K562 (cell line): ENCODE results near the gene GMDS. TPM values are rescaled to one million over a fixed set of nuclear protein-coding genes. Genes with fewer than 3 reads are reported as not detected.

Source experiments
- ATAC-seq: fragments of 200-7000 bp; cut with Tn5 transposase; 3 replicates; pipeline ENCODE4 v1.9.1; 2020; ENCODE audit warnings: moderate library complexity
- BruUV-seq: library from RNA; stranded (reverse); fragments of 400-500 nt; replicated peaks from 2 replicates; lab custom pipeline; 2021; lab: Mats Ljungman, UMichigan
- CTCF ChIA-PET: fragments of 300-600 bp; formaldehyde crosslinking; extraction: SDS; loops from one replicate; lab custom pipeline; 2021; ENCODE audit warnings: low intra/inter-chr PET ratio; lab: Yijun Ruan, JAX
- POLR2A ChIA-PET: fragments of 300-600, 350-650 bp; sonication (Branson Sonifier 250); formaldehyde crosslinking; extraction: SDS; loops from one replicate; lab custom pipeline; 2021; ENCODE audit warnings: antibody characterized with exemption, inconsistent platforms; lab: Yijun Ruan, JAX
- DNase-seq, 4 experiments: peaks; one replicate each; pipeline versions ENCODE4 v3.0.0 to v3.0.0-alpha.2; 2011 to 2018; ENCODE audit warnings: low spot score in 3 of 4, mixed read lengths in 3 of 4; ENCODE audit errors: extremely low read depth in 1 of 4
- FAIRE-seq: peaks from 2 replicates; lab custom pipeline; 2011; peaks lifted over from hg19 to GRCh38; lab: Jason Lieb, UNC
- H2AFZ ChIP-seq: 2 replicates; pipeline ENCODE4 v1.6.0; 2011; ENCODE audit warnings: low read depth, low read length, control low read depth, inconsistent platforms
- H3K27ac ChIP-seq: fragments of 200-600 bp; 3 replicates; pipeline ENCODE4 v1.8.0; 2011; ENCODE audit warnings: low read depth, mild to moderate bottlenecking, control low read depth, inconsistent platforms, low read length, moderate library complexity, mixed read lengths; ENCODE audit errors: extremely low read depth
- H3K27me3 ChIP-seq, 2 experiments: fragments of 300-600 bp in 1 of 2; 2 replicates in 1 of 2; 3 replicates in 1 of 2; pipeline versions ENCODE4 v1.6.0 to v1.8.0; 2011; ENCODE audit warnings: inconsistent platforms in 2 of 2, low read length in 2 of 2, mild to moderate bottlenecking in 1 of 2, mixed read lengths in 1 of 2, moderate library complexity in 1 of 2; ENCODE audit not compliant: control insufficient read depth in 2 of 2, insufficient read depth in 2 of 2
- H3K36me3 ChIP-seq: fragments of 300-600 bp; 3 replicates; pipeline ENCODE4 v1.8.0; 2011; ENCODE audit warnings: mild to moderate bottlenecking, low read length, inconsistent platforms; ENCODE audit not compliant: control insufficient read depth, insufficient read depth
- H3K4me1 ChIP-seq, 2 experiments: fragments of 200-600 bp in 1 of 2; replicated peaks in 1 of 2; 2 replicates in 1 of 2; 3 replicates in 1 of 2; pipeline versions ENCODE4 v1.5.1 to v1.8.0; 2011; ENCODE audit warnings: inconsistent platforms in 2 of 2, low read length in 2 of 2, mild to moderate bottlenecking in 1 of 2, mixed read lengths in 1 of 2, moderate library complexity in 1 of 2; ENCODE audit not compliant: control insufficient read depth in 2 of 2, insufficient read depth in 2 of 2
- H3K4me2 ChIP-seq: 2 replicates; pipeline ENCODE4 v1.6.1; 2011; ENCODE audit warnings: low read length, control low read depth, inconsistent platforms, mixed read lengths; ENCODE audit not compliant: insufficient read depth
- H3K4me3 ChIP-seq: fragments of 200-600 bp; sonication (generic), shearing (Covaris generic); 2 replicates; pipeline ENCODE4 v1.5.1; 2016; ENCODE audit warnings: control low read depth, inconsistent platforms
- H3K79me2 ChIP-seq: fragments of 200-600 bp; 3 replicates; pipeline ENCODE4 v1.8.0; 2011; ENCODE audit warnings: low read length, inconsistent platforms; ENCODE audit not compliant: control insufficient read depth, insufficient read depth
- H3K9ac ChIP-seq, 2 experiments: 2 replicates each; pipeline versions ENCODE4 v1.6.0 to v1.6.1; 2011; ENCODE audit warnings: low read depth in 2 of 2, low read length in 2 of 2, control low read depth in 1 of 2, inconsistent platforms in 1 of 2, mild to moderate bottlenecking in 1 of 2, mixed read lengths in 1 of 2; ENCODE audit not compliant: insufficient read depth in 1 of 2
- H3K9me1 ChIP-seq: one replicate; pipeline ENCODE4 v1.6.0; 2011; ENCODE audit warnings: inconsistent platforms, mild to moderate bottlenecking, low read length, moderate library complexity; ENCODE audit not compliant: control insufficient read depth, insufficient read depth
- H3K9me3 ChIP-seq: replicated peaks from 2 replicates; pipeline ENCODE4 v1.5.1; 2011; ENCODE audit warnings: low read depth, low read length, inconsistent platforms; ENCODE audit not compliant: control insufficient read depth, insufficient read depth
- H4K20me1 ChIP-seq: replicated peaks from 2 replicates; pipeline ENCODE4 v1.6.1; 2011; ENCODE audit warnings: low read length, inconsistent platforms, mixed read lengths; ENCODE audit not compliant: control insufficient read depth, insufficient read depth
- ETV1 ChIP-seq: fragments of 450-650 bp; conservative IDR thresholded peaks from 2 replicates; pipeline ENCODE4 v1.6.1; 2016; ENCODE audit warnings: missing genetic modification characterization, control low read depth, low read depth, missing compliant biosample characterization
- GABPB2 ChIP-seq: fragments of 250-450 bp; sonication (Bioruptor Pico); conservative IDR thresholded peaks from 2 replicates; pipeline ENCODE4 v1.5.1; 2021; ENCODE audit warnings: mild to moderate bottlenecking
- HLTF ChIP-seq: fragments of 450-650 bp; IDR thresholded peaks from 2 replicates; pipeline ENCODE4 v1.6.1; 2016
- MAFF ChIP-seq: IDR thresholded peaks from 2 replicates; pipeline ENCODE4 v1.6.1; 2012; ENCODE audit warnings: low read length, improper control_type of control experiment
- MYC ChIP-seq, 2 experiments: fragments of 250-450 bp in 1 of 2; sonication (Bioruptor Pico) in 1 of 2; IDR thresholded peaks; 2 replicates each; pipeline versions ENCODE4 v1.5.1 to v1.6.1; 2012 to 2021; ENCODE audit warnings: low read depth in 2 of 2, borderline replicate concordance in 1 of 2, improper control_type of control experiment in 1 of 2, low read length in 1 of 2, mild to moderate bottlenecking in 1 of 2, moderate library complexity in 1 of 2
- TCFL5 ChIP-seq: fragments of 250-450 bp; sonication (Bioruptor Pico); conservative IDR thresholded peaks from 2 replicates; pipeline ENCODE4 v1.6.1; 2021; ENCODE audit warnings: mild to moderate bottlenecking, moderate library complexity, matching md5 sums
- TGIF2 ChIP-seq: sonication (generic); formaldehyde crosslinking; IDR thresholded peaks from 2 replicates; pipeline ENCODE4 v1.8.1; 2022; ENCODE audit warnings: mild to moderate bottlenecking, missing genetic modification reagents, moderate library complexity
- THRAP3 ChIP-seq: fragments of 450-650 bp; IDR thresholded peaks from 2 replicates; pipeline ENCODE4 v1.6.1; 2016; ENCODE audit warnings: mild to moderate bottlenecking, inconsistent platforms, borderline replicate concordance
- ZBED1 ChIP-seq: IDR thresholded peaks from 2 replicates; pipeline ENCODE4 v1.6.1; 2014
- ZNF445 ChIP-seq: fragments of 250-450 bp; sonication (Bioruptor Pico); IDR thresholded peaks from 2 replicates; pipeline ENCODE4 v1.4.0; 2020; ENCODE audit warnings: low read depth, mild to moderate bottlenecking, moderate library complexity
- ZNF766 ChIP-seq: fragments of 200-800 bp; sonication (Bioruptor generic); conservative IDR thresholded peaks from 2 replicates; pipeline ENCODE4 v1.6.1; 2016; ENCODE audit warnings: missing genetic modification characterization, missing compliant biosample characterization
- WGBS: fragments of 100-300 bp; shearing (Covaris generic); methylation state at CpG from one replicate; pipeline ENCODE4 v1.1.6; 2016; ENCODE audit warnings: low coverage, mixed read lengths; ENCODE audit not compliant: insufficient coverage; ENCODE audit errors: missing lambda C conversion rate; 5-methylcytosine and 5-hydroxymethylcytosine counted together
- in situ Hi-C: fragments of 300-500 bp; cut with MboI; formaldehyde crosslinking; loops from 4 replicates; pipeline ENCODE4 v1.15.0; 2018; ENCODE audit warnings: inconsistent platforms, mixed read lengths
- intact Hi-C: fragments of 100-400 bp; cut with micrococcal nuclease; formaldehyde crosslinking; loops from 2 replicates; pipeline ENCODE4 v1.14.2; 2022
- polyA plus RNA-seq, 8 experiments: library from polyadenylated mRNA; depleted of rRNA in 4 of 8; stranded (reverse) in 5 of 8; unstranded in 3 of 8; fragments of >200 nt; fragmentation: Nextera tagmentation in 2 of 8; fragmentation: Illumina TruSeq in 1 of 8; extraction: Ambion mirVana in 2 of 8; extraction: Trizol in 1 of 8; gene quantifications; 2 replicates each; pipeline versions ENCODE4 v1.2.1 to v1.2.3, GENCODE V29; 2011 to 2014; ENCODE audit warnings: inconsistent platforms in 1 of 8, missing spikeins in 1 of 8
- total RNA-seq, 7 experiments: library from RNA; depleted of rRNA in 6 of 7; stranded (reverse); fragments of >200 nt in 6 of 7; fragmentation: Illumina TruSeq in 2 of 7; extraction: Trizol in 2 of 7; gene quantifications; 2 replicates each; pipeline versions ENCODE4 v1.2.1 to v1.2.3, GENCODE V29; 2011 to 2021; ENCODE audit warnings: low replicate concordance in 1 of 7
- TF ChIP-seq, protein P1 (sequence below), 2 experiments: fragments of 450-650 bp; IDR thresholded peaks; 2 replicates each; pipeline ENCODE4 v1.6.1; 2016; ENCODE audit warnings: mild to moderate bottlenecking in 2 of 2, borderline replicate concordance in 1 of 2, low read depth in 1 of 2, moderate library complexity in 1 of 2

The GMDS gene
- total and polyA plus RNA-seq, 9 of the 15 experiments (the other 6 are each of a cell fraction or from before 2014, with no cell fraction given) = 0.48 to 31.8 (median 13.4) TPM

GRCh38 chr6:2007165-2007564 is 238.2 kb downstream of the GMDS start:
- FAIRE-seq = no peak
- WGBS = 1% methylated on average over 4 of the region's 4 CpGs
- BruUV-seq = no TSS peak

More at GRCh38 chr6:2007165-2007564, 238.2 kb downstream of the GMDS start:
- DNase-seq (no peak), ATAC-seq (no peak)
- H3K27ac ChIP-seq = no peak overlapping the region
- no peak for TF ChIP-seq THRAP3
- TF ChIP-seq ZNF445 (CRISPR knock-in tag) = no peak
- TF ChIP-seq ZBED1 = no peak
- TF ChIP-seq MYC (IDR thresholded peaks at IDR 0.05; ENCODE audit: low read depth, low read length) = no peak
- TF ChIP-seq MYC (CRISPR knock-in tag; IDR thresholded peaks at IDR 0.05; ENCODE audit: borderline replicate concordance, low read depth) = no peak
- no peak for TF ChIP-seq GABPB2 (CRISPR knock-in tag)
- TF ChIP-seq TGIF2 (CRISPR knock-in tag) = no peak
- TF ChIP-seq TCFL5 (CRISPR knock-in tag) = no peak
- no peak for TF ChIP-seq MAFF
- TF ChIP-seq ETV1 (tag) = no peak
- TF ChIP-seq HLTF = no peak
- TF ChIP-seq ZNF766 = no peak
- TF ChIP-seq, protein P1, sequence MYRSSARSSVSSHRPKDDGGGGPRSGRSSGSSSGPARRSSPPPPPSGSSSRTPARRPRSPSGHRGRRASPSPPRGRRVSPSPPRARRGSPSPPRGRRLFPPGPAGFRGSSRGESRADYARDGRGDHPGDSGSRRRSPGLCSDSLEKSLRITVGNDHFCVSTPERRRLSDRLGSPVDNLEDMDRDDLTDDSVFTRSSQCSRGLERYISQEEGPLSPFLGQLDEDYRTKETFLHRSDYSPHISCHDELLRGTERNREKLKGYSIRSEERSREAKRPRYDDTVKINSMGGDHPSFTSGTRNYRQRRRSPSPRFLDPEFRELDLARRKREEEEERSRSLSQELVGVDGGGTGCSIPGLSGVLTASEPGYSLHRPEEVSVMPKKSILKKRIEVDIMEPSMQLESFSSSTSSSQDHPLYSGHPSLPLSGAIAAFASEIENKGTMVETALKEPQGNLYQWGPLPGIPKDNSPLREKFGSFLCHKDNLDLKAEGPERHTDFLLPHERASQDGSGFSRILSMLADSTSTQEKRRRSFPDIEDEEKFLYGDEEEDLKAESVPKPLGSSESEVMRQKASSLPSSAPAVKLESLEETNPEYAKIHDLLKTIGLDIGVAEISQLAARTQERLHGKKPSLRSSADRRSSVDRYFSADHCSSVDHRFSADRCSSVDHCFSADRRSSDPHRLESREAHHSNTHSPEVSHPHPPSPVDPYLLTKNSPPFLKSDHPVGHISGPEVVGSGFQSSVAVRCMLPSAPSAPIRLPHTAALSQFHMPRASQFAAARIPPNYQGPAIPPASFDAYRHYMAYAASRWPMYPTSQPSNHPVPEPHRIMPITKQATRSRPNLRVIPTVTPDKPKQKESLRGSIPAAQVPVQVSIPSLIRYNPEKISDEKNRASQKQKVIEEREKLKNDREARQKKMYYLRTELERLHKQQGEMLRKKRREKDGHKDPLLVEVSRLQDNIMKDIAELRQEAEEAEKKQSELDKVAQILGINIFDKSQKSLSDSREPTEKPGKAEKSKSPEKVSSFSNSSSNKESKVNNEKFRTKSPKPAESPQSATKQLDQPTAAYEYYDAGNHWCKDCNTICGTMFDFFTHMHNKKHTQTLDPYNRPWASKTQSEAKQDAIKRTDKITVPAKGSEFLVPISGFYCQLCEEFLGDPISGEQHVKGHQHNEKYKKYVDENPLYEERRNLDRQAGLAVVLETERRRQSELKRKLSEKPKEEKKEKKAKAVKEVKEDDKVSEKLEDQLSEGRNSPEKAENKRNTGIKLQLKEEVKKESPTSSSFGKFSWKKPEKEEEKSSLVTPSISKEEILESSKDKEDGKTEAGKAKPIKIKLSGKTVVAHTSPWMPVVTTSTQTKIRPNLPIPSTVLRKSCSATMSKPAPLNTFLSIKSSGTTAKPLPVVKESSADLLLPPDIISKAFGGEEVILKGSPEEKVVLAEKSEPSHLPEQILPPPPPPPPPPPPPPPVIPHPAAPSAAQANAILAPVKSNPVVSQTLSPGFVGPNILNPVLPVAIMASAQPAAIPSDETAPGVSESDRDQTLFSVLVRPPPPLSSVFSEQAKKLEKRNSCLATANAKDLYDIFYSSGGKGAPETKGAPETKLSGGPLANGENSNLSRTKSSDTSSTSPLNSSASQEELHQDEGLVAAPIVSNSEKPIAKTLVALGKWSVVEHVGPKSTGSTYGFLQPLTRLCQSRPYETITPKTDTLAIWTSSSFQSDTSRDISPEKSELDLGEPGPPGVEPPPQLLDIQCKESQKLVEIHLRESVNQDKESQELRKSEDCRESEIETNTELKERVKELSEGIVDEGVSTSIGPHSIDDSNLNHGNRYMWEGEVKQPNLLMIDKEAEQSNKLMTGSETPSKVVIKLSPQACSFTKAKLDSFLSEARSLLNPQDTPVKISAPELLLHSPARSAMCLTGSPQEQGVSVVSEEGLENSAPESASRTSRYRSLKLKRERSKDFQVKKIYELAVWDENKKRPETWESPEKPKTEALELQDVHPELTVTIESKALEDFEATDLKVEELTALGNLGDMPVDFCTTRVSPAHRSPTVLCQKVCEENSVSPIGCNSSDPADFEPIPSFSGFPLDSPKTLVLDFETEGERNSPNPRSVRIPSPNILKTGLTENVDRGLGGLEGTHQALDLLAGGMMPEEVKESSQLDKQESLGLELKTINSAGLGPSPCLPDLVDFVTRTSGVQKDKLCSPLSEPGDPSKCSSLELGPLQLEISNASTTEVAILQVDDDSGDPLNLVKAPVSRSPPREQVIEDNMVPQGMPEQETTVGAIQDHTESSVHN (IDR thresholded peaks at IDR 0.05; ENCODE audit: borderline replicate concordance in 1 of 2, low read depth in 1 of 2) = no peak
- no peaks in the 10 kb centered on the region for H3K27me3 ChIP-seq
- H3K36me3 ChIP-seq = no peaks in the 10 kb centered on the region
- H2AFZ ChIP-seq = no peak overlapping the region
- ChIA-PET POLR2A (no interaction called here), CTCF (no interaction called here)
- H3K9me3 ChIP-seq = no peaks in the 10 kb centered on the region
- no peak overlapping the region for H3K9ac ChIP-seq
- no peaks in the 10 kb centered on the region for H3K9me1 ChIP-seq
- no peaks in the 10 kb centered on the region for H4K20me1 ChIP-seq
- intact Hi-C loops (no loop called here), in situ Hi-C loops (no loop called here)
- H3K4me1 ChIP-seq = no peaks in the 10 kb centered on the region
- H3K4me2 ChIP-seq = no peak overlapping the region
- no peaks in the 10 kb centered on the region for H3K79me2 ChIP-seq
- no peak overlapping the region for H3K4me3 ChIP-seq
